Measurements from ENCODE around the gene ERCC4. TPM values are rescaled to one million over a fixed set of nuclear protein-coding genes. Genes with fewer than 3 reads are reported as not detected.

The ERCC4 gene
- polyA plus RNA-seq, 1 donor from 2014 or later: 15.9 TPM

DNA sequence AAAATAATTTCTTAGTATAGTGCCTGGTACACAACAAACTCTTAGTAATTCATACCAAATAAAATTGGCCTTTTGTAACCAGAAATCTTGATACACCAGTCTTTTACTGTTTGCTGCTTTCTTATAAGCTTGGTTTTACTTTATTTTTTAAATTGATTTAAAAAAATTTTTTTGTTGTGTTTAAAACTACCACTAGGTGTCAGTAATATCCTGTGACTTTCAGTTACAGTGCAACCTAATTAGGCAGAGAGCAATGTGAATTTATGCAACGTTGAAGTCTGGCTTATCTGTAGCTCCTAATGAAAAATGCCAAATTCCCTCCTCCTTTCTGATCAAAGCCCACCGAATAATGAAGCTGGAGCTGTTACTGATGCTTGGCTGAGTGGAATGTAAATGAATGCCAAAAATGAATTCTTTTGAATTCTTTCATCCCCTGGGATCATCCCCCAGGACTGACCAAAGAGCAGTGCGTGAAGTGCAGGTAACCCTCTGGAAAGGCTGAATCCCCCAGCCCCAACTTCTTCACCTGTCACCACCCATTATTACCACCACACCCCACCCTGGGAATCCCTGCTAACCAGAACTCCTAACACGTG, 3.8 kb downstream of the ERCC4 start:
- Mint-ChIP-seq H3K27ac (no peak overlapping the region), H3K4me1 (peaks cover 15 to 19% (median 16%) of the 10 kb centered on the region in 3 donors), H3K27me3 (no peaks in the 10 kb centered on the region)

DNA sequence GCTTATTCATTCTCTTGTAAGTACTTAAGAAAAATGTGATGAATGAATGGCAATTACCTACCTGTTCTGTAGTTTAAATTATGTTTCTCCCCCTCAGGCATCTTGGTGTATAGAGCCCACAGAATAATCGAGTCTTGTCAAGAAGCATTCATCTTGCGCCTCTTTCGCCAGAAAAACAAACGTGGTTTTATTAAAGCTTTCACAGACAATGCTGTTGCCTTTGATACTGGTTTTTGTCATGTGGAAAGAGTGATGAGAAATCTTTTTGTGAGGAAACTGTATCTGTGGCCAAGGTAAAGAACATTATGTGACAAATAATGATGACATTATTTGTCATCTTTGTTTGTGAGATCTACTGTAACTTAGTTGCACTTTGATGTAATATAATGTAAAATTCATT, 6.5 kb downstream of the ERCC4 start:
- Mint-ChIP-seq H3K4me1 (peaks cover 2 to 3% (median 3%) of the 10 kb centered on the region in 3 donors), H3K36me3 (peaks cover 5% of the 10 kb centered on the region), H3K4me3 (no peak overlapping the region), H3K27ac (no peak overlapping the region), H3K27me3 (no peaks in the 10 kb centered on the region), H3K9me3 (no peaks in the 10 kb centered on the region)

More for the DNA sequence above, 3.8 kb downstream of the ERCC4 start:
- no peaks in the 10 kb centered on the region for H3K9me3 Mint-ChIP-seq
- no peak overlapping the region for H3K4me3 Mint-ChIP-seq
- peaks cover 5% of the 10 kb centered on the region for H3K36me3 Mint-ChIP-seq

DNA sequence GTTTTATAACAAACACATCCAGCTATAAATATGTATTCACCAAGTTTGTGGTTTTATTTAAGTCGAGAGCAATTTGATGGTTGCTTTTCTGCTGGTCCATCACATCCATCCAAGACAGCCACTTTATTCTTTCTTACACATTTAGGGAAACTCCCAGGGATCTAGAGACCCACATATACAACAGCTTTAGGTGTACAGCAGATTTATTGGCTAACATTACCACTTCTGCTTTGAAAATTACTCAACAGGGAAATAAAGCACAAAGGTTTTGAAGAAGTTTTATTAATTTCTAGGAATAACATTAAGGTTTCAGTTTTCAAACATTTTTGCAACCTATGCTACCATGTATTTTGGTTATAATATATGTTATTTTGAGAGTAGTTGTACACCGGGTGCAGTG, 6.9 kb downstream of the ERCC4 start:
- Mint-ChIP-seq H3K9me3 (no peaks in the 10 kb centered on the region), H3K27me3 (no peaks in the 10 kb centered on the region), H3K4me3 (no peak overlapping the region), H3K4me1 (peaks cover 2 to 3% (median 3%) of the 10 kb centered on the region in 3 donors), H3K27ac (no peak overlapping the region), H3K36me3 (peaks cover 5% of the 10 kb centered on the region)

DNA sequence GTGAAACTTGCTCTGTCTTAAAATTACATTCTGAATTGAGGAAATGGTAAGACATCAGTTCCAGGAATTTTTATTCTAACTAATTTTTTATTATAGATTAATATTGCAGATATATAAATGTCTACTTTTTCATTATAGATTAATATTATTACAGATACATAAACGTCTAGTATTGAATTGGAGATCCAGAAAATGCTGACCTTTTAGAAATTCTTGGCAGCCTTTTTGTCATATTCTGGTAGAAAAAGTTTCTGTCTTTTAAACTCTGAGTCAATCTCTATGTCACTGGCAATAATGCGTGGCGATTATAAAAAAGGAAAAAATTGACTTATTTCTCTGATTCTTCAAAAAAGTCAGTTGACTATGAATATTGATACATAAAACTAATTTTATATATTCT, 8.7 kb downstream of the ERCC4 start:
- no peaks in the 10 kb centered on the region for H3K9me3 Mint-ChIP-seq
- no peaks in the 10 kb centered on the region for H3K27me3 Mint-ChIP-seq
- H3K4me3 Mint-ChIP-seq: no peak overlapping the region
- H3K27ac Mint-ChIP-seq: no peak overlapping the region
- H3K4me1 Mint-ChIP-seq: peaks cover 2 to 3% (median 3%) of the 10 kb centered on the region in 3 donors
- H3K36me3 Mint-ChIP-seq: peaks cover 9% of the 10 kb centered on the region

DNA sequence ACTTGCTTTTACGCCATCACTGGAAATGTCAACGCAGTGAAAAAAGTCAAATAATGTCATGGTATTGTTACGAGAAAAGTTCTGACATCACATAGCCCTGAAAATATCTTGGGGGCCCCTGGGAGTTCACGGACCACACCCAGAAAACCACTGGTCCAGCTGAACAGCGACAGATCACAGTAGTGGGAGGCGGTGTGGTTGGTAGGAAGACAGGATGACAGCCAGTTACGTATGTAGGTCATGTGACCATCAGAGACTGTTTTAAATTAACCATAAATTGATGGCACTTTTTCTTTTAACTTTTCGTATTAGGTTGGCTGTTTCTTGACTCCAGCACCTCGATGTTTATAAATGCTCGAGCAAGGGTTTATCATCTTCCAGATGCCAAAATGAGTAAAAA, 11.9 kb downstream of the ERCC4 start:
- peaks cover 0 to 2% (median 0%) of the 10 kb centered on the region in 3 donors for H3K4me1 Mint-ChIP-seq
- H3K9me3 Mint-ChIP-seq: no peaks in the 10 kb centered on the region
- H3K36me3 Mint-ChIP-seq: peaks cover 13% of the 10 kb centered on the region
- H3K27me3 Mint-ChIP-seq: no peaks in the 10 kb centered on the region
- no peak overlapping the region for H3K27ac Mint-ChIP-seq
- H3K4me3 Mint-ChIP-seq: peak overlapping the region in 1 of 4 donors; percentile 66

DNA sequence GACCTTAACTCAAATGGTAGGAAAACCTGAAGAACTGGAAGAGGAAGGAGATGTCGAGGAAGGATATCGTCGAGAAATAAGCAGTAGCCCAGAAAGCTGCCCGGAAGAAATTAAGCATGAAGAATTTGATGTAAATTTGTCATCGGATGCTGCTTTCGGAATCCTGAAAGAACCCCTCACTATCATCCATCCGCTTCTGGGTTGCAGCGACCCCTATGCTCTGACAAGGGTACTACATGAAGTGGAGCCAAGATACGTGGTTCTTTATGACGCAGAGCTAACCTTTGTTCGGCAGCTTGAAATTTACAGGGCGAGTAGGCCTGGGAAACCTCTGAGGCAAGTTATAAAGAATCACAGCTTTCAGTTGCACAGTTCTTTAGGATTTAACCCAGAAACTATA, 15.5 kb downstream of the ERCC4 start:
- peaks cover 17% of the 10 kb centered on the region for H3K36me3 Mint-ChIP-seq
- peaks cover 0 to 2% (median 0%) of the 10 kb centered on the region in 3 donors for H3K4me1 Mint-ChIP-seq
- H3K9me3 Mint-ChIP-seq: no peaks in the 10 kb centered on the region
- H3K27ac Mint-ChIP-seq: no peak overlapping the region
- H3K27me3 Mint-ChIP-seq: no peaks in the 10 kb centered on the region
- H3K4me3 Mint-ChIP-seq: no peak overlapping the region

DNA sequence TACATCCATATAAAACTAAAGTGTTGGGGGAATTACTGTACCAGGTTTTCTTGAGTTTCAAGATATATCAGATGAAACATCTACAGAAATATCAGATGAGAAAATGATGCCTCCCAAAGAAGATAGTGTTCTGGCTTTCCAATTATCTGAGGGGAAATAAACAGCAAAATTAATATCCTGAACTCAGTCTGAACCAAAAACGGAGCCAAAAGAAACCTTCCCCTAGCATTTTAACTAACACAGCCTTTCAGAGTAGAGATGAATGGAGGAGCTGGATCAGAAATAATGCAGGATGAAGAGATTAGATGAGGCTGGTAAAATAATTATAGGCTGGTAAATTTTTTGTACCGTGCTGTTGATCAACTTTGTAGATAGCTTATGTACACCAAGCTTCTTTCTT, 16.2 kb downstream of the ERCC4 start:
- Mint-ChIP-seq H3K4me3 (no peak overlapping the region), H3K9me3 (no peaks in the 10 kb centered on the region), H3K27me3 (no peaks in the 10 kb centered on the region), H3K36me3 (peaks cover 17% of the 10 kb centered on the region), H3K4me1 (peaks cover 0 to 2% (median 0%) of the 10 kb centered on the region in 3 donors), H3K27ac (no peak overlapping the region)

DNA sequence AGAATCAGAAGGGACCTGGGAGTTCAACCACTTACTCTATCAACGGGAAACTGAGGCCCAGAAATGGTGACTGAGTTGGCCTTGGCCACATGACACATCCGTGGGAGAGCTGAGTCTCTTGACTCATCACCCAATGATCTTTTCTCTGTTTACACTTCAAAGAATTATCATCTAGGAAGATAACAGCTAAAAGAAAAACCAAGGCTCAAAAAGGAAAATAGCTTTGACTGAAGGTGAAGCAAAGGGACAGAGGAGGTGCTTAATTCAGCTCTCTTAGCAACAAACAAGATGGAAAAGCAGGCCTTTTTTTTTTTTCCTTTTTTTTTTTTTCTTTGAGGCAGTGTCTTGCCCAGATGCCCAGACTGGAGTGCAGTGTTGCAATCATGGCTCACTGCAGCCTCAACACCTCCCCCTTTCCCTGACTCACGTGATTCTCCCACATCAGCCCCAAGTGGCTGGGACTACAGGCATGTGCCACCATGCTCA, 16.7 kb downstream of the ERCC4 start:
- Mint-ChIP-seq H3K4me1 (peaks cover 0 to 2% (median 0%) of the 10 kb centered on the region in 3 donors), H3K9me3 (no peaks in the 10 kb centered on the region), H3K27me3 (no peaks in the 10 kb centered on the region), H3K27ac (no peak overlapping the region), H3K36me3 (peaks cover 17% of the 10 kb centered on the region), H3K4me3 (no peak overlapping the region)

DNA sequence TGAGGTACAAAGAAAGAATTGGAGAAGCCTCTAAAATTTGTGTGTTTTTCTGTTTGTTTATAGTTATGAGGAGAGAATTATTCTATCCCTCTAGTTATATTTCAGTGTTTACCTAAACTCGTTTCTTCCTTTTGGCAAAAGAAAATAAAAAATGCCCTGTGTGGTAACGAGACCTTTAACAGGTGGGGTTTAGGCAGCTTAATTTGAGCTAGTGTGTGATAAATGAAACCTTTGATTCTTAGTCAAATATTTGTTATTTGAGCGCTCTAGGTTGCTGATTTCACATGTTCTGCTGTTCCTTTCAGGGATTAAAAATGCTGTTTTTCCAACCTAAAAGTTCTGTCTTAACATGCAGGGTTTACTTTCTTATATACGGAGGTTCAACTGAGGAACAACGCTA, 17.5 kb downstream of the ERCC4 start:
- Mint-ChIP-seq H3K27me3 (no peaks in the 10 kb centered on the region), H3K27ac (no peak overlapping the region), H3K36me3 (peaks cover 13% of the 10 kb centered on the region)

DNA sequence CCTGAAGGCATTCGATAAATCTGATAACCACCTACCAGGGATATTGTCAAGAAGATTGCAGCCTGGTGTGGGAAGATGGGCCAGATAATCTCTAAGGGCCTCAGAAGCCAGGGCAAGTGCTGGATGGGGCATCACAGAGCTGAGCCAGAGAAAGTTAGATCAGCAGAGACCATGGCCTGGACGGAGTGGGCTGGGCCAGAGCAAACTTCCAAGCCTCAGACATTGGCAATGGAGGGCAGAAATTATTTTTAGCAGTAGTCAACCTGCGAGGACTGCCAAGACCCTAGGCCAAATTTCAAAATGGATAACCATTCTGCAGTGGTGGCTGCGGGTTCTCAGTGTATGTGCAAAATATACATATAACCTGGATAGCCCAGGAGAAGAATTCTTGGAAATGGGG, 18.5 kb downstream of the ERCC4 start:
- Mint-ChIP-seq H3K27ac (no peak overlapping the region), H3K36me3 (peaks cover 20% of the 10 kb centered on the region), H3K4me3 (no peak overlapping the region), H3K27me3 (no peaks in the 10 kb centered on the region), H3K9me3 (no peaks in the 10 kb centered on the region), H3K4me1 (peaks cover 0 to 2% (median 2%) of the 10 kb centered on the region in 3 donors)

More for the DNA sequence above, 17.5 kb downstream of the ERCC4 start:
- no peak overlapping the region for H3K4me3 Mint-ChIP-seq
- H3K9me3 Mint-ChIP-seq: no peaks in the 10 kb centered on the region
- peaks cover 0 to 2% (median 0%) of the 10 kb centered on the region in 3 donors for H3K4me1 Mint-ChIP-seq

DNA sequence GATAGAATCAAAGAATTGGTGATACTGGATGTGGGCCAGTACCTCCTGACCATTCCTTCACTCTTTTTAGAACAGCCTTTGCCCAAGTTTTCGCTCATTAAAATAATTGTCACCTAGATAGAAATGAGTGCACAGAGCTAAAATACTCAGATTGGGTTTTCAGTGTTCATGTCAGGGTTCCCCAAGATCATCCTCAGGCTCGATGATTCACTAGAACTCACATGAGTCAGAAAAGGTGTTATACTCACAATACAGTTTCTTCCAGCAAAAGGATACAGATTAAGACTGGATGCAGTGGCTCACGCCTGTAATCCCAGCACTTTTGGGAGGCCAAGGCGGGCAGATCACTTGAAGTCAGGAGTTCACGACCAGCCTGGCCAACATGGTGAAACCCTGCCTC, 19.9 kb downstream of the ERCC4 start:
- H3K4me1 Mint-ChIP-seq: peaks cover 0 to 2% (median 2%) of the 10 kb centered on the region in 3 donors
- no peaks in the 10 kb centered on the region for H3K9me3 Mint-ChIP-seq
- peaks cover 18% of the 10 kb centered on the region for H3K36me3 Mint-ChIP-seq

DNA sequence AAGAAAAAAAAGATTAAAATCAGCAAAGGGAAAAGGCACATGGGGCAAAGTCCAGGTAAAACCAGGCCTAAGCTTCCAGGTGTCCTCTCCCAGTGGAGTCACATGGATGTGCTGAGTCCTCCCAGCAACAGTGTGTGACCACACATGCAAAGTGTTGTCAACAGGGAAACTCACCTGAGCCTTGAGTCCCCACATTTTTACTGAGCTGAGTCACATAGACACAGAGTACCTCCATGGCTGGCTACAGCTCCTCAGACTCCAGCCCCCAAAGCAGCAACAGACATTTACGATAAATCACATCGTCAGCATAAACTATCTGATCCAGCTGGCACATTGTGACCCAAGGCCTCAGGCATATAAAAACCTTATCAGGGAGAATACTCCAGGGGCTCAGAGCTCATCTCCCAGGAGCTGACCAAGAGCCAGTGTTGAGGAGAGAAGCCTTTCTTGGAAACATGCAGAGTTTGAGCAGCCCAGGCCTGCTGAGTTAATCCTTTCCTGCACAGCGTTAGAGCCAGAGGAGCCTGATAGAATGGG, 20.5 kb downstream of the ERCC4 start:
- no peaks in the 10 kb centered on the region for H3K27me3 Mint-ChIP-seq
- H3K4me3 Mint-ChIP-seq: no peak overlapping the region
- peaks cover 18% of the 10 kb centered on the region for H3K36me3 Mint-ChIP-seq
- no peak overlapping the region for H3K27ac Mint-ChIP-seq
- peaks cover 0 to 2% (median 2%) of the 10 kb centered on the region in 3 donors for H3K4me1 Mint-ChIP-seq
- H3K9me3 Mint-ChIP-seq: no peaks in the 10 kb centered on the region

More for the DNA sequence above, 19.9 kb downstream of the ERCC4 start:
- Mint-ChIP-seq H3K4me3 (no peak overlapping the region), H3K27me3 (no peaks in the 10 kb centered on the region), H3K27ac (no peak overlapping the region)

DNA sequence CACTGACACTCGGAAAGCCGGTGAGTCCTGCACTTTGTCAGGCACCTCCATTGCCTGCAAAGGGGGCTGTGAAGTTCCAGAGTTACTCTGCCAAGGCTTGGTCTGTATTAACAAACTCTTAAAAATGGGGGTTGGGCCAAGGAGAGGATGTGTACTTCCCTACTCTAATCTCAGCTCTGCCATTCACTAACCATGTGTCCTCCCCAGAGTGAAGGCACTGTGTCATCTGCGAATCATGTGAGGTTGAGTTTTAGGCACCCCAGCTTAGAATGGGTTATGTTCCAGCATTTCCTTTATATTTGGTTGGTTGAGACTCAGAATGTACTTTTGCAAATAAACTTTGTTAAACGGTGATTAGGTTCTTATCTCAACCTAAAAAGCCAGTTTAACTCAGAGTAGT, 24.9 kb downstream of the ERCC4 start:
- no peak overlapping the region for H3K4me3 Mint-ChIP-seq
- H3K4me1 Mint-ChIP-seq: peaks cover 0 to 2% (median 0%) of the 10 kb centered on the region in 3 donors
- peaks cover 14% of the 10 kb centered on the region for H3K36me3 Mint-ChIP-seq
- no peaks in the 10 kb centered on the region for H3K27me3 Mint-ChIP-seq
- H3K9me3 Mint-ChIP-seq: no peaks in the 10 kb centered on the region
- no peak overlapping the region for H3K27ac Mint-ChIP-seq

DNA sequence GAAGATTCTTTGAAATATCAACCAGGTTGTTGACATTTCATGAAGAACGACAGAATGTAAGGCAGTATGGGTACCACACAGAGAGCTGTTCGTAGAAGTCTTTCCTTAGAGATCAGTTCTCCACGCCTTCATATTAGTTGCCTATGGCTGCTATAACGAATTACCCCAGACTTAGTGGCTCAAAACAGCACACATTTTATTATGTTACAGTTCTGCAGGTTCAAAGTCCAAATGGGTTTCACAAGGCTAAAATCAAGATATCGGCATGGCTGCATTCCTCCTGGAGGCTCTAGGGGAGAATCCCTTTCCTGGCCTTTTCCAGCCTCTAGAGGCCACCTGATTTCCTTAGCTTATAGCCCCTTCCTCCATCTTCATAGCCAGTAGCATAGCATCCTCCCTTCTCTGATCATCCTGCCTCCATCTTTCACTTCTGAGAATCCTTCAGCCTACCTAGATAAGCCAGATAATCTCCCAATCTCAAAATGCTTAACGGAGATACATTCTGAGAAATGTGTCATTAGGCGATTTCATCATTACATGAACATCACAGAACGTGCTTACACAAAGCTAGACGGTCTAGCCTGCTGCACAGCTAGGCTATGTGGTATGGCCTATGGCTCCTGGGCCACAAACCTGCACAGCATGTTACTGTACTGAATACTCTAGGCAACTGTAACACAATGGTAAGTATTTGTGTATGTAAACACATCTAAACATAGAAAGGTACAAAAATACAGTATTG, 26.0 kb downstream of the ERCC4 start:
- H3K27me3 Mint-ChIP-seq: no peaks in the 10 kb centered on the region
- H3K4me3 Mint-ChIP-seq: no peak overlapping the region
- H3K4me1 Mint-ChIP-seq: peaks cover 0 to 2% (median 0%) of the 10 kb centered on the region in 3 donors
- peaks cover 19% of the 10 kb centered on the region for H3K36me3 Mint-ChIP-seq
- H3K9me3 Mint-ChIP-seq: no peaks in the 10 kb centered on the region
- no peak overlapping the region for H3K27ac Mint-ChIP-seq

DNA sequence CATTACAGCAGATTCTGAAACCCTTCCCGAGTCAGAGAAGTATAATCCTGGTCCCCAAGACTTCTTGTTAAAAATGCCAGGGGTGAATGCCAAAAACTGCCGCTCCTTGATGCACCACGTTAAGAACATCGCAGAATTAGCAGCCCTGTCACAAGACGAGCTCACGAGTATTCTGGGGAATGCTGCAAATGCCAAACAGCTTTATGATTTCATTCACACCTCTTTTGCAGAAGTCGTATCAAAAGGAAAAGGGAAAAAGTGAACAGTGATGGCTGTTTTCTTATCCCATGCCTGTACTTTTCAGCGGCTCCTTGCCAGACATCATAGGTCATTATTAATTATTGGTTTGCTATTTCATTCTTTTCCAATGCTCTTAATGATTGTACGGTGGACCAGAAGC, 28.1 kb downstream of the ERCC4 start:
- Mint-ChIP-seq H3K4me3 (no peak overlapping the region), H3K4me1 (no peaks in the 10 kb centered on the region), H3K27me3 (no peaks in the 10 kb centered on the region), H3K27ac (peak overlapping the region in 1 of 3 donors; percentile 16), H3K9me3 (no peaks in the 10 kb centered on the region), H3K36me3 (peaks cover 15% of the 10 kb centered on the region)

All from IgD-negative memory B cell (primary cell).